ENCODE data around the gene TBC1D1.
"Not testable (repeated sequence)": the region's sequence is repeated elsewhere in the genome, so short reads cannot be mapped to it uniquely, and the experiment has no call there.

Gene TBC1D1

GRCh38 chr4:37968747-37969146 is 77.9 kb downstream of the TBC1D1 start:
- DNase-seq, result no peak

GRCh38 chr4:37970702-37971101 is 79.8 kb downstream of the TBC1D1 start:
- peak; percentile 16 for DNase-seq

- DNase-seq, result no peak
Measured at GRCh38 chr4:37971202-37971601, 80.3 kb downstream of the TBC1D1 start.

- no peak for DNase-seq
Measured at GRCh38 chr4:37973441-37973840, 82.6 kb downstream of the TBC1D1 start.

GRCh38 chr4:37975321-37975822 is 84.5 kb downstream of the TBC1D1 start:
- not testable (repeated sequence) for DNase-seq

GRCh38 chr4:37976507-37976906 is 85.6 kb downstream of the TBC1D1 start:
- no peak for DNase-seq

GRCh38 chr4:37976991-37977470 is 86.1 kb downstream of the TBC1D1 start:
- peak; percentile 79 for DNase-seq

- peak; percentile 54 for DNase-seq
Measured at GRCh38 chr4:37977471-37978247, 86.8 kb downstream of the TBC1D1 start.

- no peak for DNase-seq
Measured at GRCh38 chr4:37978248-37978924, 87.5 kb downstream of the TBC1D1 start.

GRCh38 chr4:37980246-37980645 is 89.4 kb downstream of the TBC1D1 start:
- no peak for DNase-seq

GRCh38 chr4:37981425-37981824 is 90.5 kb downstream of the TBC1D1 start:
- DNase-seq, result no peak

GRCh38 chr4:37981844-37982720 is 91.2 kb downstream of the TBC1D1 start:
- peak; percentile 53 for DNase-seq

- DNase-seq, result no peak
Measured at GRCh38 chr4:37982736-37983135, 91.9 kb downstream of the TBC1D1 start.

GRCh38 chr4:37983951-37984350 is 93.1 kb downstream of the TBC1D1 start:
- no peak for DNase-seq

- DNase-seq, result no peak
Measured at GRCh38 chr4:37985730-37986275, 94.9 kb downstream of the TBC1D1 start.

GRCh38 chr4:37988670-37989069 is 97.8 kb downstream of the TBC1D1 start:
- DNase-seq, result no peak

- DNase-seq, result no peak
Measured at GRCh38 chr4:37989398-37990260, 98.7 kb downstream of the TBC1D1 start.

- no peak for DNase-seq
Measured at GRCh38 chr4:37990731-37991245, 99.9 kb downstream of the TBC1D1 start.

GRCh38 chr4:37991623-37992410 is 100.9 kb downstream of the TBC1D1 start:
- DNase-seq, result no peak

GRCh38 chr4:37993806-37994205 is 102.9 kb downstream of the TBC1D1 start:
- DNase-seq, result no peak
